SU-DHL-6 (cell line): ENCODE measurements around the gene SLPI.

ENCODE experiments used
- CTCF ChIP-seq: fragments of 200-600 bp; sonication (generic); IDR thresholded peaks from one replicate; pipeline ENCODE4 v1.5.1; 2017; ENCODE audit warnings: antibody characterized with exemption, mild to moderate bottlenecking, low read length, moderate library complexity; ENCODE audit not compliant: insufficient read depth, poor library complexity, severe bottlenecking
- EZH2phosphoT487 ChIP-seq: fragments of 200-600 bp; sonication (generic), shearing (Covaris generic); conservative IDR thresholded peaks from 2 replicates; pipeline ENCODE4 v1.6.1; 2018; ENCODE audit warnings: mild to moderate bottlenecking, antibody characterized with exemption, low read length, moderate library complexity, mixed read lengths

DNA sequence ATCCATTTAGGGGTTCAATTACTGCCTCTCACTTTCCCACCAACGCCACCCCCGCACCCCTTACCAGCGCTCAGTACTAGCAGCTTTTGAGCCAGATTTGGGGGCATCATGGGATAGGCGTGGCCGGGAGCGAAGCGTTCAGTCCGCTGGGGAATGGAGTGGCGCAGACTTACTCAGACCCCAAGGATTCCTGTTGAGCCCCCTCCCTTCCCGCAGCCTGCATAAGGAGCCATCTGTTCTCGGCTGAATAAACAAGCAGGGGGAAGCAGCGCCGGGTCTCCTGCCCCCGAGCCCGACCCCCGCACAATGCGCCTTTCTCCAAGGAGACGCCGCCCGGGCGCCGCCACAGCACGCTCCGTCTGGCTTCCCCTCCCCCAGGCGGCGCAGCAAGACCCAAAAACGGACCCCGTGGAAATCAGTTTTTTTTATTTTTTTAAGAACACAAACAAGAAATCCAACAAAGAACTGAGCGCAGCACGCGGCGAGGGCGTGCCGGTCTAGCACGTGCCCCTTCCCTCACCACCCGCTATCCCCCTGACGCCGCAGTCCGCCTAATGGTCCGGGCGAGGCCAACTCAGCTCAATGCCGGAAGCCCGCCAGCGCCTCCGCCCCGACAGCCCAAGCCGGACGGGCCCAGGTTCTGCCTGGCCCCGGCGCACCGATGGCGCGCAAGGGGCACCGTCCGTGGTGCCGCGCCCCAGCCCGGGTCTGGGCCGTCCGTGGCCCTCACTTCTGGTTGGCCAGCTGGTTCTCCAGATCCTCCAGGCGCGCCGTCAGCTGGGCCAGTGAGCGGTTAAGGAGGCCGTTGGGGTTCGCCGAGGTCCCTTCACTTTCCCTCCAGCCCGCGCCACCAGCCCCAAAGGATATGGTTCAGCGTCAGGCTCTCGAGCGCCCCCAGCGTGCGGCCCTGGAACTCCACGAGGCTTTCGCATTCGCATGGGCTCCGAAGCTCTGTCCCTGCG lies 39.0 kb upstream of the SLPI start:
- peak; percentile 42 for TF ChIP-seq CTCF
- TF ChIP-seq EZH2phosphoT487 = no peak
